Fibroblast of gingiva (primary cell): ENCODE results near the gene CALHM4.

Experiments
- DNase-seq: peaks from one replicate; pipeline ENCODE4 v3.0.0-alpha.2; 2011; ENCODE audit warnings: low read depth

Gene CALHM4

DNA sequence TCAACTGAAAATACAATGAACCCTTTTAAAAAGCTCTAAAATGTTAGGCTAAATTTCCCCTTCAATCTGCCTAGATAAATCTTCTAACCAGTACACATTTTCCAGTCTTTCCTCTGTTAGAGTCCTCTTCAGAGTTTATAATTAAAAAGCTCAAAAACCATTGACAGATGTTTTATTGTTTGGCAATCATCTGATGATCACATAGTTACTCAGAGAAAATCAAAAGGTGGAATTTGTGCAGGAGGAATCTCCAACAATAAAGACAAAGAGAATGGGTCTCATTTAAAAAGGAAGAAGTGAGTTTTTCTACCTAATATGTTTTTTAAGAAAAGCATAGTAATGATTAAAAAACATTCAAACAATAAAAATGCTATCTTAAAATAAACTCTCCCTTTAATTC, 11.1 kb upstream of the CALHM4 start:
- DNase-seq: no peak

DNA sequence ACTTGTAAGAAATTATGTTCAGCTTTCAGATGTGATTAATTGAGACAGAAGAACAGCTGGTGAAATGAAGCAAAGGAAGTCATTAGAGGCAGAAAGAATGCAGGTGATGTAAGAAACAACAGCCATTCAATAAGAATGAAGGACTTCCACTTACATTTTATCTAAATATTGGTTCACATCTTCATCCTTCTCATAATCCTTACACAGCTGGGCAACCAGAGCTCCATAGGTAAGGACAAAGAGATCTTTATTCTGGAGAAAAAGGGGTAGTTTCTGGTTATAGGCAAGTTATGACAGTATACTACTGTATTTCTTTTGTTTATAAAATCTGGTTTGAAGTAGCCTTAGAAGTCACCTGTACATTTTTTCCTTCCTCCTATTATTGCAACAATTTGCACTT, 10.4 kb upstream of the CALHM4 start:
- no peak for DNase-seq

- peak; percentile 19 for DNase-seq
Observed at GRCh38 chr6:116545651-116546050, 7.9 kb upstream of the CALHM4 start, which contains the start of gene TRAPPC3L. TSS of gene TRAPPC3L (minus strand) at chr6:116545684. CDS start at chr6:116545514, 170 bp downstream.

GRCh38 chr6:116547358-116547757, 6.2 kb upstream of the CALHM4 start:
- DNase-seq: no peak

- DNase-seq: no peak
Observed at GRCh38 chr6:116550796-116551195, 2.8 kb upstream of the CALHM4 start.

DNA sequence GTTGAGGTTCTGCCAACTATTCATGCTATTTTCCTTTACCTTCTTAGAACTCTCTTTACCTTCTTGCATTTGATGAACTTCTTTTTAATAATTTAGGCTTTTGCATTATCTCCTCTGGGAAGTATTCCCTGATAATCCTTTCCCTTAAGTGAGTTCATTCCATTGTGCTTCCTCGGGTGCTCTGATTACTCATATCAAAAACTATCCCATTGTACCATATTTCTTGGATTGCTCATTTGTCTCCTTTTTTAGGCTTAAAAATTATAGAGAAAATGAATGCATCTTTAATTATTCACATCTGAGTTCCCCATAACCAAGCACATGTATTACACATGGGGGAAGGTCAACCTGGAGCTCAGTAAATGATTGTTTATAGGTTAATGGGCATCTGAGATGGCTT, 2.5 kb downstream of the CALHM4 start:
- peak; percentile 53 for DNase-seq

GRCh38 chr6:116556814-116557415, 3.4 kb downstream of the CALHM4 start:
- DNase-seq: peak; percentile 32

- DNase-seq: peak; percentile 89
Observed at GRCh38 chr6:116557893-116558292, 4.3 kb downstream of the CALHM4 start.

DNA sequence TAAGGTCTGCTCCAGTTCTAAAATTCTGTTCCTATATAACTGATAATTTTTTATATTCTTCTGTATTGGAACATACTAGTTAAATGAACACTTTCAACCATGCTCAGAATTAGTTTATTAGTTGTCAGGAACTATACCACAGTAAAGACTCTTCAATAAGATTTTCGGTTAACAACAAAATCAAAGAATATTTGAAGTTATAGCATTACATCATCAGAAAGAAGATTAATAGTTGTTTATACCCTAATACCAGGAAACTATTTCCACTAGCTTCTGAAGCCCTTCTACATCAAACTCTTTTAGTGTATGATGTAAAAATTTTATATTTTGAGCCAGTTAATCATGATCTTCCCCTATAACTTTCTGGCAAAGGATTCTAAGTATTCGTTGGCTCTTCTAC, 6.6 kb downstream of the CALHM4 start:
- no peak for DNase-seq

GRCh38 chr6:116561377-116562018, 7.9 kb downstream of the CALHM4 start:
- peak; percentile 60 for DNase-seq

DNA sequence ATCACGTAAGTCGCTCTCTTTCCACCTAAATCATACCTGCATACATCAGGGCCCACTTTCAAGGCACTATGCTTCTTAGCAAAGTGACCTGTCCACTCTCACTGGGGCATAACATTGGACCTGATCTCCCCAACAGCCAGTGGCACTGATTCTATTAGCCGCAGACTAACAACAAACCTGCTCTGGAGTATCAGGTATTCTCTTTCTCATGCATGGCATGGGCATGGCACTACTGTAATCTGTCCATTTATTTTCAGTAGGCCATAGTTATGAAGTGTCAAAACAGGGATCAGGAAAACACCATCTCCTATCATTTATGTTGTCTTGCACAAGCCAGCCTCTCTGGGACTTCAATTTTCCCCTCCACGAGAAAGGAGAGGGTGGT, 8.5 kb downstream of the CALHM4 start:
- DNase-seq: no peak

GRCh38 chr6:116562614-116563013, 9.1 kb downstream of the CALHM4 start:
- no peak for DNase-seq

DNA sequence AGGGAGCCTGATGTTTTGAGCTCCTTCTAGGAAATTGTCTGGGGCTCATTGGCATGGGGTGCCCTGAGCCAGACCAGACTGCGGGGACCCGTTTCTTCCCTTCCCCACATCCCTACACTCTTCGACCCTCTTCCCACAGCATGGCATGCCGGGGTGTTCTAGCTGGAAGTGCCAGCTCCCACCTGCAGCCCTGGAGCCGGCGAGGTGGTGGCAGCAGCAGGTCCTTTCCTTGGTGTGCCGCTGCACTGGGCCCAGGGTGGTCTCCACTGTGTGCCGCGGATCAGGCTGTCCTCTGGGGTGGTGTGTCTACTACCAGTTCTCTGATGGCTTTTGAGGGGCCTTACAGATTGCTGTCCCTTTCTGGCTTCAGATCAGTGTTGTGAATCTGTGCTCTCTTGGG, 10.3 kb downstream of the CALHM4 start:
- DNase-seq: no peak

GRCh38 chr6:116564311-116564710, 10.8 kb downstream of the CALHM4 start:
- no peak for DNase-seq

DNA sequence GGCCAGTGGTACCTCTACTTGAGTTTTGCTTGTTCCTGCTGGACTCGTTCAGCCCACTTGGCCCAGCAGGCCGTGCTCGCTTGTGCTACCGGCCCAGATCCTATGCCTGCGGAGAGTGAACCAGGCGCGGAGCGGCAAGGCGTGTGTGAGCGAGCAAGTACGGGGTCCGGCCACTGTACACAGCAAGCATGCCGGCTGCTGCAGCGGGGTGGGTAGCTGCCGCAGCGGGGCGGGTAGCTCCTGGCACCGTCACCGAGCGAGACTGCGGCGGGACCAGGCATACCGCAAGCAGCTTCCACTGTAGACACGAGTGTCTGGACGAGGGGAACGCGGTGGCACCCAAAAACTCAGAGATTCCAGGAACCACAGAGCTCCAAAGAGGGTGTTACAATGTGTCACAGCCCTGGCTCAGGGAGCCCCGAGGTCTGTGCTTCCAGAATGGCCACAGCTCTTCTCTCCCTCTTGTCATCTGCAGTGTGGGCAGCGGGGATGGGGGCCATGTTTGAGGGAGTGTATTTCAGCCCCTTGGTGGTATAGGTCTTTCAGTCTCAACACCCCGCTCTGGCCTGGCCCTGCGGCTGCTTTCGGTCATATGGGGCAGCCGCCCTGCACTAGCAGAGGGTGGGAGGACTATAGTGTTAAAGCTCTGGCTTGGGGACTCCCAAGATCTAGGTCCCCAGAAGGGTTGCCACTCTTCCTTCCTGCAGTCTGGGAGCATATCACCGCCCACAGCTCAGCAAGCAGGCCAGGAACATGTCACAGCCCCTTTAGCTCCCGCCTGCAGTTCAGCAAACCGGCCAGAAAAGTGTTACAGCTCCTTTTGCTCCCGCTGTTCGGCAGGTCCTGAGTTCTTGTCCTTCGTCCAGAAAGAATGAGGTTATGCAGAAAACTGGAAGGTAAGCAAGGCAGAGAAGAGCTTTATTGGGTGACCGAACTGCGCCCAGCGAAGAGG, 11.6 kb downstream of the CALHM4 start:
- DNase-seq: no peak

DNA sequence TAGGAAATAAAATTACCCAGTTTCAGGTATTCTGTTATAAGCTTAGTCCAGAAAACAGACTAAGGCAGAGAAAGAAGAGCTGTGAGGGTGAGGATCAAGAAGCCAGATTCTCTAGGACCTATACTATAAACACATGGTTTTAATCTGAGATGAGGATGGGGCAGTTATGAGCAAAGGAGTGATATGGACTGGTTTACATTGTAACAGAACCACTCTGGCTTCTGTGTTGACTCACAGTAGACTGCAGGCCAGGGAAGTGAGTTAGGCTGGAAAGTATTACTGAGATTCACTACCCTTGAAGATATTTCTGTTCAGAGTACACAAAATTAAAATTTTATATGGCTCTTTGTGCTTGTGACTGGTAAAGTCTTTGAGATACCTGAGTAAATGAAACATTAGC, 14.6 kb downstream of the CALHM4 start:
- DNase-seq: peak; percentile 38

- DNase-seq: no peak
Observed at GRCh38 chr6:116568821-116569755, 15.5 kb downstream of the CALHM4 start.

DNA sequence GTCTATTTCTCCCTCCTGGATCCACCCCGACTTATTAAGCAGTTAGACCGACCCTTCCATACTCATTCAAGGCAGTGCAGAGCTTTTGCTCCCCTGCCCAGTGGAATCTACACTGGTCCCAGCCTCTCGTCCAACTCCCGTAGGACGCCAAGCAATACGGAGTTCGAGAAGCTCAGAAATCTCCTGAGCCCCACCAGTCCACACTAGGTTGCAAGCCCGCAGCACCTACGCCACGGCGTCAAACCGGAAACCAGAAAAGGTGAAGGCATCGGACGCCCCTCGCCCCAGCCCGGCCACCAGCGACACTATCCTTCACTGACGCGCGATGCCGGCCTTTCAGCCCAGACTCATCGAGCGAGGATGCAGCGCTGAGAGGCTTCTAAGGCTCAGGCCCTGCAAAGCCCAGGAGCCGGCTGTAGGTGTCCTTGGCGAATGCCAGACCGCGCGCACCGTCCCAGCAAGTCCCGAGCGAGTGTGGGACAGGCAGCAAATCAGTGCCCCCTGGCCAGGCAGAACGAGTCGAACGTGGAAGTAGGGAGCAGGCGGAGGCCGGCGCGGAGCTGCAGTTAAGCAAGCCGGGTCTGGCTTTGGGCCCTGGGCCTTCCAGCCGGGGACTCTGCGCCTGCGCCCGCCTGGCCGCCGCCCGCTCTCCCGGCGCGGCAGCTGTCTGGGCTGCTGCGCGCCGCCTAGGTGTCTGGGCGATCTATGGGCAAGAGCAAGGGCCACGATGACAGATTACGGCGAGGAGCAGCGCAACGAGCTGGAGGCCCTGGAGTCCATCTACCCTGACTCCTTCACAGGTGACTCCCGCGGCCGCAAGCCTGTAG, 17.5 kb downstream of the CALHM4 start, which contains the start of gene RWDD1:
Gene RWDD1, plus strand, starts transcription at position 649 of the 827 bp plus-strand sequence. Its CDS starts 79 bp downstream, at position 728.
- DNase-seq: peak; percentile 100

DNA sequence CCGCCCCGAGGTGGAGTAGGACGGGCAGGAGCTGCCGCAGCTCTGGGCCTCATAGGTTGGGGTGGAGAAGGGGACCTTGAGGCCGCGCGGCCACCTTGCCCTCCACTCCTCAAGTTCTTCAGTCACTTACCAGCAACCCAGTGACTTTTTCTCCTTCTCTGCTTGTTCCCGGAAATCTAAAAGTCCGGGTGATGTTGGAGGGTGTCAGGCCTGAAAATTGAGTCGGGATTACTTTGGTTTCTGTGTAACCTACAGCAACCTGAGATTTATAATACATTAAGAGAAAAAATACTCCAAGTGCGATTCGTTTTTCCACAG, 18.1 kb downstream of the CALHM4 start:
- no peak for DNase-seq

DNA sequence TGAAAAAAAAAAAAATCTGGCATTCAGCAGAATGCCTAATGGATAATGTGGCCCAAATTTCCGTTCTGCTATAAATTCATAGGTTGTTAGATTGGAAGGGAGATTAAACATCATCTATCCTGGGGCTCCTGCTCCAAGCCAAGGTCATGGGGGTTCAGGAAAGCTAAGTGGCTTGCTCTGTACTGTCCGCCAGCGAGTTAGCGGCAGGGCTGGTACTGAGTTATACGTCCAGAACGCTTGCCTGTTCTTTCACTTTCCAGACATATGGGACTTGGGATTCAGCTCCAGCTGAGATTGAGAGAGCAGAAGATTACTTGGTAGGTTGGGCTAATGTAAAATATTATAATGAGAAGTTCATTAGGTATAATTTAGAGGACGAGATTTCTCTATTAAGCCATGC, 18.6 kb downstream of the CALHM4 start:
- peak; percentile 44 for DNase-seq

- DNase-seq: no peak
Observed at GRCh38 chr6:116575227-116575626, 21.7 kb downstream of the CALHM4 start.
